ENCODE measurements around the gene ATP5PO. TPM values are rescaled to one million over a fixed set of nuclear protein-coding genes. Genes with fewer than 3 reads are reported as not detected.

The ATP5PO gene, protein sequence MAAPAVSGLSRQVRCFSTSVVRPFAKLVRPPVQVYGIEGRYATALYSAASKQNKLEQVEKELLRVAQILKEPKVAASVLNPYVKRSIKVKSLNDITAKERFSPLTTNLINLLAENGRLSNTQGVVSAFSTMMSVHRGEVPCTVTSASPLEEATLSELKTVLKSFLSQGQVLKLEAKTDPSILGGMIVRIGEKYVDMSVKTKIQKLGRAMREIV
- total RNA-seq (2014; rRNA removed; shearing (Covaris generic)), result 198 and 209 TPM in 2 replicates

DNA sequence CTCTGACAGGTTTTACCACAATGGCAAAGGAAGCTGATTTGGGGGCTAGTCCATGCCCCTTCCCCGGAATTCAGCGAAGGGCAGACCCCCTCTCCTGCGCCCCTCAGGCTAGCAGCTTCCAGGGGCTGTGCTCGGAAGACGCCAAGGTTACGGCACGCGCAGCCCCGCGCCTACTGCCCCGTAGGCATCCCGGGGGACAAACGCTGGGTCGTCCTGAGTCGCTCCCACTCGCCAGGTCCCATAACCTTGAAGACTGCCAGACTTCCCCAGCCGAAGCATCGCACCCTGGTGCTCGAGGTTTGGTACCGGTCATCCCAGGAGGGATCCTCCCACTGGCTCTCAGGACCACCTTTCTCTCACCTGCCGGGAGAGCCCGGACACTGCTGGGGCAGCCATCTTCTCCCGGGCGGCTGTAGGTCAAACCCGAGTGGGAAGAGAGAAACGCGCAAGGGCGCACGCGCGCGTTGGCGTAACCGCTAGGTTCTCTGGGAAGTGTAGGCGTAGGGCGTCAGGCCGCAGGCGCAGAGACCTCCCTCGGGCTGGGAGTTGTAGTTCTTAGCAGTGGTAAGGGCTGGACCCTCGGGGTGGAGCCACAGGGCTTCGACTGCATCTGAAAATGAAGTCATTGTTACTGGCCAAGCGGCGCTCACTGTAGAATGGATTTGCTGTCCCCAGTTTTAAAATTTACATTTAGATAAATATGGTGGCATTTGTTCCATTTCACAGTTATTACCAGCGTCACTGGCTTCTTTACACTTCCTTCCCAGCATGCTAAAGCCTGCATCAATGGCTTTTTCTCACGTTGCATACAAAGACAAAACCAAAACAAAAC, at the start of gene ATP5PO:
Gene ATP5PO, minus strand, starts transcription at position 437 of the 832 bp plus-strand sequence. Its CDS starts 41 bp downstream, at position 396.
- DNase-seq (ENCODE audit: low read depth), result peak; percentile 95

DNA sequence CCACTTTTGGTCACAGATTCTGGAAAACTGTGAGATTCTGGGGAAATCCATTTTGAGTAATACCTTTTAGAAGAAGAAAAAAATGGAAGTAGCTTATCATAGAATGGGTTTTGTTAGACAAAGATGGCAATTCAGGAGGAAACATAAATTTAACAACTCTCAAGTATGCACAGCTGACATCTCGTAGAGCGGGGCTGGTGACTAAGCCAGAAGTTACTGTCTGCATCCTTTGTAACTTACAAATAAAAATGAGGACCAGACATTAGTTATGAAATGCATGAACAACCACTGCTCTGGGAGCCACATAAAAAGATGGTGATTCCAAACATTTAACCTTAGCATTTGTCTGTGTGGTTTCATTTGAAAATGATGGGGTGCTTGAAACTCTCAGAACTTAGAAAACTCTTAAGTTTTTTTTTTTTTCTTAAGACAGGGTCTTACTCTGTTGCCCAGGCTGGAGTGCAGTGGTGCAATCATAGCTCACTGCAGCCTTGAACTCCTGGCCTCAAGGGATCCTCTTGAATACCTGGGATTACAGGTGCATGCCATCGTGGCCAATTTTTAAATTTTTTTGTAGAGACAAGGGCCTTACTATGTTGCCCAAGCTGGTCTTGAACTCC, 49.2 kb upstream of the ATP5PO start:
- no peak for DNase-seq (ENCODE audit: low read depth)

DNA sequence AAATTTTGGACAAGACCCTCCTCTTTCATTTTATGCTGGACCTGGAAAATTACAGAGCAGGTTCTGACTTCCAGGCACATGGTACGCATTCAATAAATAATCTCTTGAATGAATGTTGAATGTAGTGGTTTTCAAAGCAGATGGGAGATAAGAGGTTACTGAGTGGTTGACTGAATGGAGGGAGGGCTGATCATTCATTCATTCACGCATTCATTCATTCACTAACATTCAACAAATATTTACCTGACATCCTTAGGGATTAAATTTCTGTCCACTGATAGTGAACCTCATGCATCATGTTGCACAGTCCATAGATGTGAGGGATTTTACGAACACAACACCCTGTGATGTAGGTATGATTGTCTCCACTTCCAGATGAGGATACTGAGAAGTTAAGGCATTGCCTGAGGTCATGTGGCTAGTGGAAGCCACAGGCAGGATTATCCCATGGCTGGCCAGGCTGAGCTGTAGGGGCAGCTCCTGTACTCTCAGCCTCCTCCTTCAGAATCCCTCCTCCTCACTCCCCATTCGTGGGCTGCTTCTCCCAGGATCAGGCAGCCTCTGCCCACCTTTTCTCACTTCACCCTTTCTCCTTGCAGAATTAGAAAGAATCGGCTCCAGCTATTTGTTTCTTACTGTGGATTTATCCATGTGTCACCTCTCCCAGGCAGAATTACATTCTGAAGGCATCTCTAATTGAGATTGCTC, 48.4 kb upstream of the ATP5PO start:
- no peak for DNase-seq (ENCODE audit: low read depth)

DNA sequence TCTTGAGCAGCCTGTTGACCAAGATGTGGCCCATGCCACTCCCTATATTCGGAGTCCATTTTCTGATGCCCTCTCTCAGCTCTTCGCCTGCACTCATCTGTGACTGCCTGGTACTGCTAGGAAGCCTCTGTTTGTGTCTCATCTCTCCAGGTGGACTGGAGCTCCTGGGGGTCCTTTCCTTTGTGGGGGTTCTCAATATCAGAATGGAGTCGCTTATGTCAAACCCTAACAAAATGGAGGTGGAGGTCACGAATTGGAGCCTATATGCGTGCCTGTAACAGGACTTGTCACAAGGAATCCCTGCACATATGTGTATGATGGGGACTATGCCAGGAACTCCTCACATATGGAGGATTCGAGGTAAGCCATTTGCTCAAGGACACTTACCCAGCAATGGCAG, 46.7 kb upstream of the ATP5PO start:
- DNase-seq (ENCODE audit: low read depth), result no peak

DNA sequence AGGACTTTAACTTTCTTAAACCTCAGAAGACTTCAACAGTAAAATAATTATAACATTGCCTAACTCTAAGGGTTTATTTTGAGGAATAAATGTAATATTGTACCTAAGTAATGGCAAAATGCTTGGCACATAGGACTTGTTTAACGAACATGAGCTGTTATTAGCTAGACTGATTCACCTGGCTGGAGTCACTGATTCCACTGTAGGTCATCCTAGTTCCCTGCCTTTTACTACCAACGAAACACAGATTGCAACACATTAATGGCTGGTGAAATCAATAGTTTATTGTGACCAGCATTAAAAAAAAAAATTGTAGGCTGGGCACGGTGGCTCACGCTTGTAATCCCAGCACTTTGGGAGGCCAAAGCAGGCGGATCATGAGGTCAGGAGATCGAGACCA, 45.5 kb upstream of the ATP5PO start:
- no peak for DNase-seq (ENCODE audit: low read depth)

DNA sequence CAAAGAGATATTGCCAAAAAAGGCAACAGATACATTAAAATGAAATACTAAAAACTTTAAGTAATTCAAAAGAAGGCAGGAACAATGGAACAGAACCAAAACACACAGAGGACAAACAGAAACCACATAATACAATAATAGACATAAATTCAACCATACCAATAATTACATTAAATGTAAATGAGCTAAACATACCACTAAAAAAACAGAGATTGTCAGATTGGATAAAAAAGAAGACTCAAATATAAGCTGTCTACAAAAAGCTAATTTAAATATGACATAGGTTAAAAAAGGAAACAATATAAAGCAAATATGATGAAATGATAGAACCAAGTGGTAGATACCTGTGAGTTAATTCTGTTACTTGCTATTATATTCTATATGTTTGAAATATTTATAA, 44.1 kb upstream of the ATP5PO start:
- no peak for DNase-seq (ENCODE audit: low read depth)

DNA sequence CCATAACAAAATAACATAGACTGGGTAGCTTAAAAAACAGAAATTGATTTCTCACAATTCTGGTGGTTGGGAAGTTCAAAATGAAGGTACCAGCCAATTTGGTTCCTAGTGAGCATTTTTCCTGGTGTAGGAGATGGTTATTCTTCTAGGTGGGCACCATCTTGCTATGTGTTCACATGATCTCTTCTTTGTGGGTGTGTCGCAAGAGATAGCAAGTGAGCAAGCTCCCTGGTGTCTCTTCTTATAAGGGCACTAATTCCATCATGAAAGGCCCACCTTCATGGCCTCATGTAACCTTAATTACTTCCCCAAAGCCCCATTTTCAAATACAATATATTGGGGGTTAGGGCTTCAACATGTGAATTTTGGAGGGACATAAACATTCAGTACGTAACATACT, 38.8 kb upstream of the ATP5PO start:
- DNase-seq (ENCODE audit: low read depth), result no peak

DNA sequence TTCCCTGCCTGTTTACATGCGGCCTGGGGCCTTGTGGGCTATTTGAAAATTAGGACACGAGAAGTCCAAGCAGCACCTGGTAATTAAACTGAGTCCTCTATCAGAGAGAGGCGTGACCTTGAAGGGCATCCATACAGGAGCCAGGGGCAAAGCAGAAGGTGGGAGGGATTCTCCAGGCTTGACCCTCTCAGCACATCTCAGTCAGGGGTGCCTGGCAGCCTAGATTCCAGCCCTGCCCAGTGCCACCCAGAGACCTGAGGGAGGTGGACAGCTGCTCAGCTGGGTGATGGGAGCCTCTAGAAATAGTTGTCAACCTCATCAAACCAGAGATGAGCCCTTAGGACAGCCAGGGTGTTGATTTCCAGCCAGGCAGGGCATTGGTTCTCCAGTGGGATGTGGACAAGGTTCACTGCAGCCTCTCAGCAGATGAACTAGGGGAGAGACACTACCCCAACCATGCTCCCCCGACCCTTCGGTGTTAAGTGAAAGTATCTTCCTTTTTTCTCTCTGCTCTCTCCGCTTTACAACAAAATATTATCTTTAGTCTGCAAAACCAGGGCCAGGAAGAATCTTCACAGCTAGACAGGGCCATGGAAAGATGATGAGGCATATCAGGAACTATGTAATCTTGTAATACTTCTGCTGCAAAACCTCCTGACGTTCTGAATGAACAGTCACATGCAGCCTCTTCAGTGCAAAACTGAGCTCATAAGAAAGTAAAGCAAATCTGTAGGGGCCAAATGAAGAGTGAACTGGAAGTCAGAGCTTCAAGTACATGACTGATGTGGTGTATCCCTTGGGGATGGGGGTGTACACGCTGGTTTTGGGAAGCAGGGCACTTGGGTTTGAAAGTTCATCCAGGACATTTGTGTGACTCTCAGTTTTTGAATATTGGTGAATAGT, 35.9 kb upstream of the ATP5PO start:
- DNase-seq (ENCODE audit: low read depth), result no peak

DNA sequence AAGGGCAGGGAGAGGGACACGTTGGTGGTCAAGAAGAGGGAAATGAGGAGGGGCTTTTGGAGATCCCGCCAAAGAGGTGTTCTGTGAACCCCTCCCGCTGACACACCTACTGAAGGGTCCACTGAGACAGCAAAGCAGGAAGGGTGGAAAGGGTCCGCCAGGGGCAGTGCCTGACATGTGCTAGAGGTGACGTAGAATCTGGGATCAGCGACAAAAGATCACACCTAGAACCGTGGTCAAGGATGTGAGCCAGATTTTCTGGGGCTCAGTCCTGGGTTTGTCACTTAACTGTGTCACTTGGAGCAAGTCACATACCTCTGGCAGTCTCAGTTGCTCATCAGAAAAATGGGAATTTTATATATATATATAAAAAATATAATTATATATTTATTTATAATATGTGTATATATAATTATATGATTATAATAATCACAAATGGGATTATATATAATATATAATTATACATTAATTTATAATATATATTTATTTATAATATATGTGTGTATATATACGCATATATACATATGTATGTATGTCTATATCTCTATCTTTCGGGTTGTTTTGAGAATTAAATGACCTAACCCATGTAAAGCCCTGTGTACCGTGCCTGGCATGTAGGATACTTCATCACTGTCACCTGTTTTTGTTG, 35.0 kb upstream of the ATP5PO start:
- DNase-seq (ENCODE audit: low read depth), result no peak

DNA sequence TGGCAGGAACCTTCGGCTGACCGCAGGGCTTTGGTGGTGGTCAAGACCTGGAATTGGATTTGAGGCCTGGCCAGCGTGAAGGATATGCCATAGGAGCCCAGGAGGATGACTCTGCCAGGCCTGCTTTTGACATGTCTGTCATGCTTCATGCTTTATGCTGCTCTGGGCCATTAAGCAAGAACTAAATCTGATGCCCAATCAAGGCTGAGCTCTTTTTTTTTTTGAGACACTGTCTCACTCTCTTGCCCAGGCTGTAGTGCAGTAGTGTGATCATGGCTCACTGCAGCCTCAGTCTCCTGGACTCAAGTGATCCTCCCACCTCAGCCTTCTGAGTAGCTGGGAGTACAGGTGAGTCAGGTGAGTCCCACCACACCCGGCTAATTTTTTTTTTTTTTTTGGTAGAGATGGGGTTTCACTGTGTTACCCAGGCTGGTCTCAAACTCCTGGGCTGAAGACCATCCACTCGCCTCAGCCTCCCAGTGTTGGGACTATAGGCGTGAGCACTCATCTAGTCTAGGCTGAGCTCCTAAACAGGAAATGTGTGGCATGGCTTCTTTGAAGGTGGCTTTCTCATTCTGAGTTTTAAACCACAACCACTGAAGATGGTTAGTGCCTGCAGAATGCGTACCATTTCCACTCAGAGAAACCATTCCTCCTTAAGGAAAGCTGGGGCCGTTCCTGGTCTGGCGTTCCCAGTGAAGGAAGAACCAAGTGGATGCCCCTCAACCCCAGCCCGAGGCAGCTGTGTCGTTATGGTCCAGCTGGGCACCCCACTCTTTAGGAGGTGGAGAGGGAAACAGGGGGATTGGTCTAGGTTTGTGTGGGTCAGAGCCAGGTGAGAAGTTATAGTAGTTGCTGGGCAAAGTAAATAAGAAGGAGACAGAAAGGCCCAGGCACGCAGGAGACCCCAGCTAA, 34.2 kb upstream of the ATP5PO start:
- DNase-seq (ENCODE audit: low read depth), result no peak

DNA sequence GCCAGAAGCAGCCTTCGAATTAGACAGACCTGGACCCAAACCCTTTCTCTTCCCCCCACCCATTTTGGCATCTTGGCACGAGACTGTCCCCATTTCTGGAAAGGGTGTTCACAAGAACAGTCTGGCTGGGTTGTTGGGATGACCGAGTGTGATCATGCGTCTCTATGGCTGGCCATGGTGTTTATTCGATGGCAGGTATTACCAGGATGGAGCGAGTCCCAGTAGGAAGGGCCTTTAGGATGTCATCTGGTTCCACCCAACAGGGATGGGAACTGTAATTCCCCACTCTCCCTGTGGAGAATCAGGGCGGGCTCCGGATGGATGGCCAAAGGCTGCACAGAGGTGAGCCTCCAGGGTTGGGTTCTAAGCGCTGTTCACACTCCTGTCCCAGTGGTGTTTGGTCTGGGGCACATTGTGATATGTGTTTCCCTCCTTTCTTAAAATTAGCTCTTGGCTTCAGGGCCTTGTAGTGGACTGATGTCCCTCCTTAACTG, 33.4 kb upstream of the ATP5PO start:
- DNase-seq (ENCODE audit: low read depth), result no peak

DNA sequence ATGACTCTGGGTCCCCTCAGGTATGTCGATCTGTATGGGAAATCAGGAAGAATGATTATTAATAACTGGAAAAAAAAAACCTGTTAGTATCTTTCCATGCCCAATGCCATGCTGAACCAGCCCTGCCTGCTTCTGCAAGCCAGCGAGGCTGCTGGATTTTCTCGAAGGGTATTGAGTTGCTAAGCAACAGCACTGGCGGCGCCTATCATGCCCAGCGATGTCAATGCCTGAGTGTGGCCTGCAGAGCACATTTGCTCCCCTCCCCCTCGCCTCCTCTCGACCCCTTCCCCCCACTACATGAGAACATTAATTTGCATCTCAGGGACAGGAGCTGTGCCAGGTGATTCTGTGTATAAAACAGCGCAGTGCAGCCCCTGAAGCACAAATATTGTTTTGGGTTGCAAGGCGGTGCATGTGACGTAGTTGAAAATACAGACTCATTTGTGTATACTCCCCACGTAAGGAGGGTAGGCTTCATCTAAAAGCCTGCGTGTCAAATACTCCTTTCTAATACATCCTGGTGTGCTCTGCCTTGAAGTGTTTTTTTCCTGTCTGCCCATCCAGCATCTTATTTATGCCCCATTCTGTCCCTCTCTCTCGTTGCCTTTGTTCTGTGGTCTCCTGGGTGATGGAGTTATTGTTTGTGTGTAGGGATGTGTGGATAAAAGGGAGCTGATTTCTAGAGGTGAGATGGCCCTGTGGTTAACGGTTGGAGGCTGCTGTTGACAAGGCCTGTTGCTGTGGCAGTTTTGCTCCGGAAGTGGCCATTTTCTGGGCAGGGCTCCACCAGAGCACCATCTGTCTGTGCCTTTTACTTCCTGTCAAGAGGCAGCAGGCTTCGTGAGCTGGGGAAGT, 32.7 kb upstream of the ATP5PO start:
- peak; percentile 79 for DNase-seq (ENCODE audit: low read depth)

DNA sequence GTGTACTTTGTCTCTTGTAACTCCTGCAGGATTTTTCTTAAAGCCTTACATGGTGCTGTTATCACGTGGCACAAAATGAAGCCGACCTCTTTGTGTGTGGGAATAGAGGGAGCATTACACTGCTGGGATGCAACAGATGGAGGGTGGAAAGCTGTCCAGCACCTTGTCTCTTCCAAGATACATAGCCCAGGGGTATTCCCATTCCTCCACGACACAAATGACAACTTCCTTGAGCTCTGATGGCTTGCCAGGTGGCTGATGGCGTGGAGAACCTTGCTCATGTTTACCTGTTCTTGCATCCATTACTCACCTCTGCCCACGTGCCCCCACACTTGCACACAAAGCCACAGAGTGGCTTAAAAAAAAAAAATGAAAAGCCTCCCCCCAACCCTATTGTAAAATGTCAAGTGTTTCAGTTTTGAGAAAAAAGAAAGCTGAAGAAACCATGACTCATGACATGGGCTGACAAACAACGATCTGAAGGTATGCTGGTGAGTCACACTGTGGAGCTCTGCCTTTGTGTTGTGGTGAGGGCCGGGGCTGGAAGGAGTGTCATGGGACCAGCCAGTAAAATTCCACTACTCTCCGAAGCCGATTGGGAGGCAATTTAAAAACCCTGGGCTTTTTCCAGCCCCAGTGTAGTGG, 32.0 kb upstream of the ATP5PO start:
- peak; percentile 97 for DNase-seq (ENCODE audit: low read depth)

DNA sequence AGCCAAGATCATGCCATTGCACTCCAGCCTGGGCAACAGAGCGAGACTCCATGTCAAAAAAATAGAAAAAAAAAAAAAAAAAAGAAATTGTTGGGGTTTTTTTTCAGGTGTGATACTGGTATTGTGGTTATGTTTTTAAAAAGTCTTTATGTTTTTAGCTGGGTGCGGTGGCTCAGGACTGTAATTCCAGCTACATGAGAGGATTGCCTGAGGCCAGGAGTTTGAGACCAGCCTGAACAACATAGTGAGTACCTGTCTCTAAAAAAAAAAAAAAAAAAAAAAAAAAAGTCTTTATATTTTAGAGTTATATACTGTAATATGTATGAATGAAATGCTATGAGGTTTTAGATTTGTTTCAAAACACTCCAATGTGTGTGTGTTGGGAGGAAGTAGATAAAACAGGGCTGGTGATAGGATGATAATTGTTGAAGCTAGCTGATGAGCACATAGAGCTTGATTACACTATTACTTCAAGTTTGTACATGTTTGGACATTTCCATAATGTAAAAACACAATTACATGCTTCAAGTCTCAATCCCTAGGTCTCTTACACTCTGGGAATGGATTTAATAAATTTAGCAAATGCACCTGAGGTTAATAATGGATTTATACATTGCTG, 30.2 kb upstream of the ATP5PO start:
- DNase-seq (ENCODE audit: low read depth), result no peak

DNA sequence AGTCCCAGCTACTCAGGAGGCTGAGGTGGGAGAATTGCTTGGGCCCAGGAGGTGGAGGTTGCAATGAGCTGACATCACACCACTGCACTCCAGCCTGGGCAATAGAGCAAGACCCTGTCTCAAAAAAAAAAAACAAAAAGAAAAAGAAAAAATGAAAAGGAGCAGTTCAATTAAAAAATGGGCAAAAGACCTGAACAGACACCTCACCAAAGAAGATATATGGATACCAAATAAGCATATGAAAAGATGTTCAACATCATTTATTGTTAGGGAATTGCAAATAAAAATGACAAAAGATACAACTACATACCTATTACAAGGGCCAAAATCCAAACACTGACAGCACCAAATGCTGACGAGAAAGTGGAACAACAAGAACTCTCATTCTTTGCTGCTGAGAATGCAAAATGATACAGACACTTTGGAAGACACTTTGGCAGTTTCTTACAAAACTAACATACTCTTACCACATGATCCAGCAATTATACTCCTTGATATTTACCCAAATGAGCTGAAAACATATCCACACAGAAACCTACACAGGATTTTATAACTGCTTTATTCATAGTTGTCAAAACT, 28.7 kb upstream of the ATP5PO start:
- DNase-seq (ENCODE audit: low read depth), result no peak

DNA sequence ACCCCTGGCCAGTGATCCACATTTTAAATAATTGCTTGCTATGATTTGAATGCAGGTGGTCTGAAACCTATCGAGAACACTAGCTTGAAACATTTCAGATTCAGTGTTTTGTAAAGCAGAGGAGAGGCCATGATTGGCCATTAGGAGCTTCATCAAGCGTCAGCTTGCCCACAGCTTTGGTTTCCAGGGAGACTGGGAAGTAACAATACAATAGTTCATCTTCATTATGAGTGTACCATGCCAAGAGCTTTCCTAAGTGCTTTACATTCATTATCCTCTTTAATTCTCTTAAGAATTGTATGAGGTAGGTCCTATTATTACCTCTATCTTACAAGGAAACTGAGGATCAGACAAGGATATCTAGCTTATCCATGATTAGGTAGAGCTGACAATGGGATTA, 27.7 kb upstream of the ATP5PO start:
- no peak for DNase-seq (ENCODE audit: low read depth)

DNA sequence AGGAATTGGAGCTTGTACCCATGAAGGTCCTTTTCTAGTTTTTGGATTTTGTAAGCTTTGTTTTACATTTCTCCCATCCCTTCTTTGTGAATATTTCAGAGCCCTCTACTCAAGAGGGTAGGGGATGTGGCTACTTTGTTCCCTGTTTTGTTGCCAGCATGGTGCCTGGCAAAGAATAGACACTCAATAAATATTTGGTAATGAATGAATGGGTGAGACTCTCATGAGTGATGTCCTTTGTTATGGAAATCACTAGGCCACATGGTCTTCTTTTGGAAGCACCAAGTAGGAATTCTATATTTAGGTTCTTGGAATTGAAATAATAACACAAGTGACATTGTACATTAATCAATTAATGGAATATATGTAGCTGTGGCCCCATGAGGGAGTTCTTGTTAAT, 26.8 kb upstream of the ATP5PO start:
- DNase-seq (ENCODE audit: low read depth), result no peak

Data from RPMI7951 (cell line).